Body of pancreas (tissue), 4 donors: ENCODE measurements around the gene TUBB2A. TPM values are rescaled to one million over a fixed set of nuclear protein-coding genes. Genes with fewer than 3 reads are reported as not detected.
"Not testable (repeated sequence)": the region's sequence is repeated elsewhere in the genome, so short reads cannot be mapped to it uniquely, and the experiment has no call there.

Experiments
- ATAC-seq: fragments of 150-250 bp; one replicate; pipeline ENCODE4 v1.9.1; 2016
- DNase-seq, 4 donors: peaks; one replicate each; pipeline ENCODE4 v3.0.0-alpha.2; 2019
- H3K27ac ChIP-seq, 4 donors: fragments of 200-600 bp; sonication (generic); 1 replicate in 3 of 4; 2 replicates in 1 of 4; pipeline versions ENCODE4 v1.5.1 to v1.6.1; 2016 to 2019; ENCODE audit warnings: mild to moderate bottlenecking in 1 of 4, mixed read lengths in 1 of 4, moderate library complexity in 1 of 4
- H3K27me3 ChIP-seq, 2 donors: fragments of 200-600 bp; sonication (generic); one replicate each; pipeline ENCODE4 v1.6.0; 2016; ENCODE audit warnings: mild to moderate bottlenecking in 1 of 2
- H3K36me3 ChIP-seq, 2 donors: fragments of 200-600 bp; sonication (generic); replicated peaks in 1 of 2; 2 replicates each; pipeline ENCODE4 v1.5.1; 2016; ENCODE audit warnings: low read depth in 2 of 2; ENCODE audit not compliant: insufficient read depth in 1 of 2
- H3K4me1 ChIP-seq: fragments of 200-600 bp; sonication (generic); one replicate; pipeline ENCODE4 v1.6.0; 2016
- H3K4me3 ChIP-seq, 2 donors: fragments of 200-600 bp; sonication (generic); 1 replicate in 1 of 2; 2 replicates in 1 of 2; pipeline ENCODE4 v1.5.1; 2016 to 2019
- H3K9me3 ChIP-seq, 3 donors: fragments of 200-600 bp; sonication (generic); 1 replicate in 2 of 3; 2 replicates in 1 of 3; pipeline ENCODE4 v1.5.1; 2016
- POLR2A ChIP-seq, 3 donors: fragments of 450-650 bp; IDR thresholded peaks; one replicate each; pipeline ENCODE4 v1.6.1; 2016; ENCODE audit warnings: antibody characterized with exemption in 3 of 3, mild to moderate bottlenecking in 2 of 3
- whole genome bisulfite sequencing, 2 donors: methylation state at CpG; one replicate each; pipeline ENCODE4 v1.1.5; 2017; 5-methylcytosine and 5-hydroxymethylcytosine counted together
- intact Hi-C: fragments of 100-400 bp; cut with DNase I; formaldehyde crosslinking; loops from one replicate; pipeline ENCODE4 v1.15.1; 2023
- total RNA-seq, 2 donors: library from RNA; depleted of rRNA; stranded (reverse); fragments of >200 nt; gene quantifications; one replicate each; pipeline ENCODE4 v1.1.0, GENCODE V29; 2016
- TF ChIP-seq, protein P1 (sequence below), 7 experiments: fragments of 450-650 bp in 4 of 7; fragments of 200-600 bp in 3 of 7; sonication (generic) in 3 of 7; IDR thresholded peaks; one replicate each; pipeline ENCODE4 v1.5.1; 2016 to 2019; ENCODE audit warnings: antibody characterized with exemption in 7 of 7

The TUBB2A gene
- total RNA-seq, 2 donors from 2014 or later, result 44.9 to 54.1 TPM

DNA sequence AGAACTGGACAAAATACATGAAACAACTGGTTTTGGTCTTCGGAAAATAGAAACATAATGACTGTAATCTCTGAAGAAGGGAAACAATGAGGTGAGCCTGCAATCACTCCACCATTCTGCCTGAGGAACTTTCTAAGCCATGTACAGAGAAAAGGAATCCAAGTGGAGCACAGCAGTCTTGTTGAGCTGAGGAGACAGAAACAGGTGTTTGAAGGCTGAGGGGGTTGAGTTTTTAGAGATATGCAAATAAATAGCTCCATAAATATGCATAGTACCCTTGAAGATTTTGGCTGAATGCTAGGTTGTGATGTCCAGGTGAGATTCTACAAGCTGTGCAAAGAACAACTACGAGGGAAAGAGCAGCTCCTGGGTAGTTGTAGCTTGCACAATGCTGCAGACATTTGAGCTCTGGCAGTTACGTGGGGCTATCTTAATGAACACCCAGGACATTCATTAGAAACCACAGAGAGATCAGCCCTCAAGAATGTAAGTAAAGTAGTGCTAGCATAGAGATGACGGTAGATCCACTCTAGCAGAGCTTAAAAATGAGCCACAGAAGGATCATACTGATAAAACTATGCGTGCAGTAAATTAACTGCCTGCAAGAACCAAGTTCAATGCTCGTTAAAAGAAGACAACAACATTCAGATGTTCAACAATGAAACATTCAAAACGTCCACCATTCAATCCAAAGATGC is 45.8 kb upstream of the TUBB2A start:
- Histone ChIP-seq H3K36me3 (no peaks in the 10 kb centered on the region), H3K9me3 (no peaks in the 10 kb centered on the region), H3K4me1 (no peaks in the 10 kb centered on the region), H3K27ac (no peak overlapping the region), H3K27me3 (peaks cover 0 to 2% of the 10 kb centered on the region in 2 donors), H3K4me3 (no peak overlapping the region)
- intact Hi-C loops, result no loop called here
- no peak for DNase-seq
- 67 to 73% methylated on average over 7 of the region's 7 CpGs for WGBS, 2 donors
- ATAC-seq, result no peak
- no peak for TF ChIP-seq POLR2A (IDR thresholded peaks at IDR 0.05)
- TF ChIP-seq, protein P1, sequence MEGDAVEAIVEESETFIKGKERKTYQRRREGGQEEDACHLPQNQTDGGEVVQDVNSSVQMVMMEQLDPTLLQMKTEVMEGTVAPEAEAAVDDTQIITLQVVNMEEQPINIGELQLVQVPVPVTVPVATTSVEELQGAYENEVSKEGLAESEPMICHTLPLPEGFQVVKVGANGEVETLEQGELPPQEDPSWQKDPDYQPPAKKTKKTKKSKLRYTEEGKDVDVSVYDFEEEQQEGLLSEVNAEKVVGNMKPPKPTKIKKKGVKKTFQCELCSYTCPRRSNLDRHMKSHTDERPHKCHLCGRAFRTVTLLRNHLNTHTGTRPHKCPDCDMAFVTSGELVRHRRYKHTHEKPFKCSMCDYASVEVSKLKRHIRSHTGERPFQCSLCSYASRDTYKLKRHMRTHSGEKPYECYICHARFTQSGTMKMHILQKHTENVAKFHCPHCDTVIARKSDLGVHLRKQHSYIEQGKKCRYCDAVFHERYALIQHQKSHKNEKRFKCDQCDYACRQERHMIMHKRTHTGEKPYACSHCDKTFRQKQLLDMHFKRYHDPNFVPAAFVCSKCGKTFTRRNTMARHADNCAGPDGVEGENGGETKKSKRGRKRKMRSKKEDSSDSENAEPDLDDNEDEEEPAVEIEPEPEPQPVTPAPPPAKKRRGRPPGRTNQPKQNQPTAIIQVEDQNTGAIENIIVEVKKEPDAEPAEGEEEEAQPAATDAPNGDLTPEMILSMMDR (IDR thresholded peaks at IDR 0.05), result no peak

- Histone ChIP-seq H3K9me3 (no peaks in the 10 kb centered on the region), H3K27ac (no peak overlapping the region), H3K27me3 (peaks cover 0 to under 1% of the 10 kb centered on the region in 2 donors), H3K4me1 (no peaks in the 10 kb centered on the region), H3K36me3 (no peaks in the 10 kb centered on the region), H3K4me3 (no peak overlapping the region)
- DNase-seq (no peak), ATAC-seq (no peak)
- intact Hi-C loops, result no loop called here
- TF ChIP-seq, protein P1 (IDR thresholded peaks at IDR 0.05), result no peak
- TF ChIP-seq POLR2A (IDR thresholded peaks at IDR 0.05), result no peak
- 89 to 96% methylated on average over 2 of the region's 2 CpGs for WGBS, 2 donors
These were observed 44.0 kb upstream of the TUBB2A start for GRCh38 chr6:3201388-3201787.

- no peaks in the 10 kb centered on the region for H3K9me3 ChIP-seq
- no peaks in the 10 kb centered on the region for H3K36me3 ChIP-seq
- H3K4me1 ChIP-seq, result no peaks in the 10 kb centered on the region
- DNase-seq (no peak), ATAC-seq (no peak)
- intact Hi-C loops, result no loop called here
- no peak overlapping the region for H3K4me3 ChIP-seq
- H3K27me3 ChIP-seq, result no peaks in the 10 kb centered on the region
- TF ChIP-seq, protein P1 (IDR thresholded peaks at IDR 0.05), result no peak
- TF ChIP-seq POLR2A (IDR thresholded peaks at IDR 0.05), result no peak
- no peak overlapping the region for H3K27ac ChIP-seq
These were observed 43.3 kb upstream of the TUBB2A start for GRCh38 chr6:3200682-3201081.

DNA sequence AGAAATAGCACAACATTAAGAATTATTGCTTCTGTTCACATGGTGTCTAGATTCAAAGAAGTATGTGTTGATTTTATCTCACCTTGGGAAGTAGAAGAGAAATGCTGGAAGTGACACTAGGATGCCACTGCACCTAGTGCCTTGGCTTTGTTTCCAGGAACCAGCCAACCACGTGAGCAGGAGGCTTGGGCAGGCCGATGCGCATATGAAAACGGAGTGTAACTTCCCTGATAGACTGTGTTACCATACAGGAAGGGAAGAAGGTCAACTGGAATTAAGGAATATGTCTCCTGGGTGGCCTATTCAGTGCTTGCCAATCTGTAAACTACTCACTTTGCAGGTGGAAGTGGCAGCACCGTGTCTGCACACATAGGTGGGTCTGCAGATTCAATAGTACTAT is 42.0 kb upstream of the TUBB2A start:
- 80 to 88% methylated on average over 5 of the region's 5 CpGs for WGBS, 2 donors
- no peak overlapping the region for H3K27ac ChIP-seq
- no peaks in the 10 kb centered on the region for H3K9me3 ChIP-seq
- TF ChIP-seq, protein P1 (IDR thresholded peaks at IDR 0.05), result no peak
- intact Hi-C loops, result no loop called here
- no peaks in the 10 kb centered on the region for H3K36me3 ChIP-seq
- no peaks in the 10 kb centered on the region for H3K4me1 ChIP-seq
- no peaks in the 10 kb centered on the region for H3K27me3 ChIP-seq
- no peak for ATAC-seq
- DNase-seq, result no peak
- H3K4me3 ChIP-seq, result no peak overlapping the region

- H3K27me3 ChIP-seq, DNase-seq, H3K4me1 ChIP-seq, H3K36me3 ChIP-seq, H3K27ac ChIP-seq, H3K4me3 ChIP-seq, H3K9me3 ChIP-seq, ATAC-seq, intact Hi-C loops: not testable (repeated sequence)
- WGBS, 2 donors, result 63 to 69% methylated on average over 2 of the region's 5 CpGs
These were observed 40.4 kb upstream of the TUBB2A start for GRCh38 chr6:3197734-3198133.
